Measurements from ENCODE around the gene ZNF598. TPM values are rescaled to one million over a fixed set of nuclear protein-coding genes. Genes with fewer than 3 reads are reported as not detected.

The ZNF598 gene
- total RNA-seq, 3 donors from 2014 or later, result 118 to 127 (median 126) TPM

- H3K4me3 Mint-ChIP-seq, result peak overlapping the region; percentile 83
- H3K9me3 Mint-ChIP-seq, result no peaks in the 10 kb centered on the region
These were observed 24.0 kb downstream of the ZNF598 start for GRCh38 chr16:1985466-1986150.

GRCh38 chr16:1984347-1985225 is 25.0 kb downstream of the ZNF598 start:
- DNase-seq, result no peak
- peak; percentile 37 to 39 for ATAC-seq
- peak overlapping the region; percentile 83 for H3K4me3 Mint-ChIP-seq
- H3K36me3 Mint-ChIP-seq (ENCODE audit: insufficient read depth), result peaks cover 3% of the 10 kb centered on the region
- peaks cover 27% of the 10 kb centered on the region for H3K27me3 Mint-ChIP-seq (ENCODE audit: low read depth)
- H3K9me3 Mint-ChIP-seq, result no peaks in the 10 kb centered on the region
- peaks cover 20% of the 10 kb centered on the region for H3K4me1 Mint-ChIP-seq (ENCODE audit: low read depth)

More at GRCh38 chr16:1985466-1986150, 24.0 kb downstream of the ZNF598 start:
- Mint-ChIP-seq H3K36me3 (ENCODE audit: insufficient read depth) (peaks cover 3% of the 10 kb centered on the region), H3K4me1 (ENCODE audit: low read depth) (peaks cover 22% of the 10 kb centered on the region), H3K27me3 (ENCODE audit: low read depth) (peaks cover 23% of the 10 kb centered on the region)
- ATAC-seq, result no peak
- no peak for DNase-seq

GRCh38 chr16:1983544-1984346 is 25.9 kb downstream of the ZNF598 start, which contains the start of gene GFER:
Gene GFER (plus strand): TSS chr16:1984193. CDS start chr16:1984219, 26 bp downstream.
- H3K4me1 Mint-ChIP-seq (ENCODE audit: low read depth), result peaks cover 18% of the 10 kb centered on the region
- DNase-seq (peak; percentile 42), ATAC-seq (peak; percentile 65 to 73)
- H3K9me3 Mint-ChIP-seq, result no peaks in the 10 kb centered on the region
- peaks cover 19% of the 10 kb centered on the region for H3K27me3 Mint-ChIP-seq (ENCODE audit: low read depth)
- peak within 1 kb of the TSS; percentile 83 for H3K4me3 Mint-ChIP-seq
- H3K36me3 Mint-ChIP-seq (ENCODE audit: insufficient read depth), result peaks cover 3% of the 10 kb centered on the region

- DNase-seq, result no peak
- H3K27me3 Mint-ChIP-seq (ENCODE audit: low read depth), result peaks cover 16% of the 10 kb centered on the region
- H3K36me3 Mint-ChIP-seq (ENCODE audit: insufficient read depth), result peaks cover 5% of the 10 kb centered on the region
- H3K9me3 Mint-ChIP-seq, result no peaks in the 10 kb centered on the region
- peaks cover 18% of the 10 kb centered on the region for H3K4me1 Mint-ChIP-seq (ENCODE audit: low read depth)
- H3K4me3 Mint-ChIP-seq, result peak overlapping the region; percentile 78
- no peak for ATAC-seq
These were observed 26.6 kb downstream of the ZNF598 start for GRCh38 chr16:1982991-1983543.

GRCh38 chr16:1982013-1982433 is 27.6 kb downstream of the ZNF598 start:
- Mint-ChIP-seq H3K36me3 (ENCODE audit: insufficient read depth) (peaks cover 8% of the 10 kb centered on the region), H3K9me3 (no peaks in the 10 kb centered on the region), H3K4me3 (no peak overlapping the region), H3K4me1 (ENCODE audit: low read depth) (peaks cover 18% of the 10 kb centered on the region), H3K27me3 (ENCODE audit: low read depth) (peaks cover 16% of the 10 kb centered on the region)
- DNase-seq (no peak), ATAC-seq (no peak)

GRCh38 chr16:1981398-1981836 is 28.2 kb downstream of the ZNF598 start, which contains the start of gene NOXO1:
Gene NOXO1 (minus strand): TSS chr16:1981469. CDS start chr16:1981179, 290 bp downstream.
- Mint-ChIP-seq H3K27me3 (ENCODE audit: low read depth) (peaks cover 16% of the 10 kb centered on the region), H3K36me3 (ENCODE audit: insufficient read depth) (peaks cover 8% of the 10 kb centered on the region), H3K4me1 (ENCODE audit: low read depth) (peaks cover 18% of the 10 kb centered on the region), H3K9me3 (no peaks in the 10 kb centered on the region), H3K4me3 (peak within 1 kb of the TSS; percentile 78)
- DNase-seq, result no peak
- ATAC-seq, result no peak

- peaks cover 13% of the 10 kb centered on the region for H3K36me3 Mint-ChIP-seq (ENCODE audit: insufficient read depth)
- H3K4me1 Mint-ChIP-seq (ENCODE audit: low read depth), result peaks cover 18% of the 10 kb centered on the region
- no peaks in the 10 kb centered on the region for H3K9me3 Mint-ChIP-seq
- ATAC-seq (no peak), DNase-seq (no peak)
- H3K27me3 Mint-ChIP-seq (ENCODE audit: low read depth), result peaks cover 16% of the 10 kb centered on the region
- H3K4me3 Mint-ChIP-seq, result no peak overlapping the region
These were observed 28.9 kb downstream of the ZNF598 start for GRCh38 chr16:1980770-1981087.

GRCh38 chr16:1980030-1980769 is 29.4 kb downstream of the ZNF598 start:
- no peaks in the 10 kb centered on the region for H3K9me3 Mint-ChIP-seq
- peaks cover 16% of the 10 kb centered on the region for H3K27me3 Mint-ChIP-seq (ENCODE audit: low read depth)
- peaks cover 15% of the 10 kb centered on the region for H3K4me1 Mint-ChIP-seq (ENCODE audit: low read depth)
- ATAC-seq (no peak), DNase-seq (no peak)
- peaks cover 16% of the 10 kb centered on the region for H3K36me3 Mint-ChIP-seq (ENCODE audit: insufficient read depth)
- H3K4me3 Mint-ChIP-seq, result no peak overlapping the region

GRCh38 chr16:1979271-1980029 is 30.2 kb downstream of the ZNF598 start:
- DNase-seq, result peak; percentile 55
- peaks cover 21% of the 10 kb centered on the region for H3K36me3 Mint-ChIP-seq (ENCODE audit: insufficient read depth)
- H3K9me3 Mint-ChIP-seq, result no peaks in the 10 kb centered on the region
- H3K27me3 Mint-ChIP-seq (ENCODE audit: low read depth), result peaks cover 16% of the 10 kb centered on the region
- no peak overlapping the region for H3K4me3 Mint-ChIP-seq
- peaks cover 8% of the 10 kb centered on the region for H3K4me1 Mint-ChIP-seq (ENCODE audit: low read depth)
- ATAC-seq, result peak in 1 of 2 donors; percentile 9

GRCh38 chr16:1978476-1979120 is 31.0 kb downstream of the ZNF598 start:
- H3K27me3 Mint-ChIP-seq (ENCODE audit: low read depth), result peaks cover 16% of the 10 kb centered on the region
- DNase-seq (no peak), ATAC-seq (no peak)
- H3K9me3 Mint-ChIP-seq, result no peaks in the 10 kb centered on the region
- H3K4me1 Mint-ChIP-seq (ENCODE audit: low read depth), result peaks cover 8% of the 10 kb centered on the region
- H3K36me3 Mint-ChIP-seq (ENCODE audit: insufficient read depth), result peaks cover 21% of the 10 kb centered on the region
- H3K4me3 Mint-ChIP-seq, result no peak overlapping the region

GRCh38 chr16:1977875-1978268 is 31.7 kb downstream of the ZNF598 start:
- no peaks in the 10 kb centered on the region for H3K9me3 Mint-ChIP-seq
- H3K4me3 Mint-ChIP-seq, result no peak overlapping the region
- ATAC-seq (no peak), DNase-seq (no peak)
- H3K36me3 Mint-ChIP-seq (ENCODE audit: insufficient read depth), result peaks cover 21% of the 10 kb centered on the region
- peaks cover 13% of the 10 kb centered on the region for H3K27me3 Mint-ChIP-seq (ENCODE audit: low read depth)
- H3K4me1 Mint-ChIP-seq (ENCODE audit: low read depth), result peaks cover 10% of the 10 kb centered on the region
